HepG2 (cell line): ENCODE measurements around the gene AARS1. TPM values are rescaled to one million over a fixed set of nuclear protein-coding genes. Genes with fewer than 3 reads are reported as not detected.

Experiments used
- ARNT2 ChIP-seq: sonication (generic); formaldehyde crosslinking; IDR thresholded peaks from 2 replicates; pipeline ENCODE4 v1.8.0; 2022; ENCODE audit warnings: mild to moderate bottlenecking, low read depth, missing genetic modification reagents, moderate library complexity
- GATAD2A ChIP-seq: IDR thresholded peaks from 2 replicates; pipeline ENCODE4 v1.6.1; 2016
- KIAA2018 ChIP-seq: sonication (generic); formaldehyde crosslinking; IDR thresholded peaks from 2 replicates; pipeline ENCODE4 v1.5.0; 2020; ENCODE audit warnings: mild to moderate bottlenecking, missing genetic modification reagents, borderline replicate concordance
- KLF13 ChIP-seq: sonication (generic); formaldehyde crosslinking; IDR thresholded peaks from 2 replicates; pipeline ENCODE4 v1.4.0; 2020; ENCODE audit warnings: mild to moderate bottlenecking, missing genetic modification reagents
- NONO ChIP-seq, 2 experiments: fragments of 450-650 bp in 1 of 2; sonication (generic) in 1 of 2; formaldehyde crosslinking in 1 of 2; IDR thresholded peaks in 1 of 2; conservative IDR thresholded peaks in 1 of 2; 2 replicates each; pipeline versions ENCODE4 v1.6.1 to v1.8.0; 2017 to 2022; ENCODE audit warnings: mild to moderate bottlenecking in 1 of 2, missing genetic modification reagents in 1 of 2, moderate library complexity in 1 of 2
- RORA ChIP-seq: sonication (generic); formaldehyde crosslinking; IDR thresholded peaks from 2 replicates; pipeline ENCODE4 v1.5.0; 2020; ENCODE audit warnings: mild to moderate bottlenecking, missing genetic modification reagents, moderate library complexity
- TGIF2 ChIP-seq: IDR thresholded peaks from 2 replicates; pipeline ENCODE4 v1.6.1; 2016; ENCODE audit warnings: control low read depth, missing compliant biosample characterization
- THRA ChIP-seq: sonication (generic); formaldehyde crosslinking; IDR thresholded peaks from 2 replicates; pipeline ENCODE4 v1.4.0; 2020; ENCODE audit warnings: missing genetic modification reagents, borderline replicate concordance
- ZNF20 ChIP-seq: sonication (generic); formaldehyde crosslinking; IDR thresholded peaks from 2 replicates; pipeline ENCODE4 v1.4.0; 2020; ENCODE audit warnings: mild to moderate bottlenecking, moderate library complexity, missing genetic modification reagents
- ZNF234 ChIP-seq: sonication (generic); formaldehyde crosslinking; conservative IDR thresholded peaks from 2 replicates; pipeline ENCODE4 v1.5.1; 2020; ENCODE audit warnings: mild to moderate bottlenecking, missing genetic modification reagents
- ZNF274 ChIP-seq: sonication (generic); formaldehyde crosslinking; IDR thresholded peaks from 2 replicates; pipeline ENCODE4 v1.5.1; 2020; ENCODE audit warnings: mild to moderate bottlenecking, missing genetic modification reagents
- ZNF501 ChIP-seq: sonication (generic); formaldehyde crosslinking; IDR thresholded peaks from 2 replicates; pipeline ENCODE4 v1.5.1; 2020; ENCODE audit warnings: mild to moderate bottlenecking, moderate library complexity, missing genetic modification reagents
- ZNF605 ChIP-seq: sonication (generic); formaldehyde crosslinking; IDR thresholded peaks from 2 replicates; pipeline ENCODE4 v1.8.0; 2022; ENCODE audit warnings: mild to moderate bottlenecking, missing genetic modification reagents
- ZNF670 ChIP-seq: sonication (generic); formaldehyde crosslinking; IDR thresholded peaks from 2 replicates; pipeline ENCODE4 v1.8.0; 2022; ENCODE audit warnings: mild to moderate bottlenecking, missing genetic modification reagents, borderline replicate concordance
- ZNF777 ChIP-seq: sonication (generic); formaldehyde crosslinking; IDR thresholded peaks from 2 replicates; pipeline ENCODE4 v1.4.0; 2020; ENCODE audit warnings: missing genetic modification reagents
- polyA plus RNA-seq, 8 experiments: library from polyadenylated mRNA; depleted of rRNA in 3 of 8; stranded (reverse) in 7 of 8; unstranded in 1 of 8; fragments of >200 nt; fragmentation: Illumina TruSeq in 4 of 8; extraction: Trizol in 4 of 8; gene quantifications; 2 replicates each; pipeline versions ENCODE4 v1.2.1 to v1.2.3, GENCODE V29; 2011 to 2016; ENCODE audit warnings: low read depth in 4 of 8, missing spikeins in 1 of 8, mixed read lengths in 1 of 8; ENCODE audit not compliant: insufficient read depth in 1 of 8
- total RNA-seq, 5 experiments: library from RNA; depleted of rRNA; stranded (reverse); fragments of >200 nt; fragmentation: Illumina TruSeq; extraction: Trizol; gene quantifications; 2 replicates each; pipeline ENCODE4 v1.2.3, GENCODE V29; 2016; ENCODE audit warnings: low read depth in 1 of 5
- TF ChIP-seq, protein P1 (sequence below): sonication (generic); formaldehyde crosslinking; IDR thresholded peaks from 2 replicates; pipeline ENCODE4 v1.9.0; 2021; ENCODE audit warnings: missing genetic modification reagents, borderline replicate concordance
- TF ChIP-seq, protein P2 (sequence below): sonication (generic); formaldehyde crosslinking; IDR thresholded peaks from 2 replicates; pipeline ENCODE4 v1.5.0; 2020; ENCODE audit warnings: missing genetic modification reagents

AARS1 gene
- total and polyA plus RNA-seq, 2 of the 13 experiments (the other 11 are each of a cell fraction or from before 2014, with no cell fraction given): 107 to 132 TPM

DNA sequence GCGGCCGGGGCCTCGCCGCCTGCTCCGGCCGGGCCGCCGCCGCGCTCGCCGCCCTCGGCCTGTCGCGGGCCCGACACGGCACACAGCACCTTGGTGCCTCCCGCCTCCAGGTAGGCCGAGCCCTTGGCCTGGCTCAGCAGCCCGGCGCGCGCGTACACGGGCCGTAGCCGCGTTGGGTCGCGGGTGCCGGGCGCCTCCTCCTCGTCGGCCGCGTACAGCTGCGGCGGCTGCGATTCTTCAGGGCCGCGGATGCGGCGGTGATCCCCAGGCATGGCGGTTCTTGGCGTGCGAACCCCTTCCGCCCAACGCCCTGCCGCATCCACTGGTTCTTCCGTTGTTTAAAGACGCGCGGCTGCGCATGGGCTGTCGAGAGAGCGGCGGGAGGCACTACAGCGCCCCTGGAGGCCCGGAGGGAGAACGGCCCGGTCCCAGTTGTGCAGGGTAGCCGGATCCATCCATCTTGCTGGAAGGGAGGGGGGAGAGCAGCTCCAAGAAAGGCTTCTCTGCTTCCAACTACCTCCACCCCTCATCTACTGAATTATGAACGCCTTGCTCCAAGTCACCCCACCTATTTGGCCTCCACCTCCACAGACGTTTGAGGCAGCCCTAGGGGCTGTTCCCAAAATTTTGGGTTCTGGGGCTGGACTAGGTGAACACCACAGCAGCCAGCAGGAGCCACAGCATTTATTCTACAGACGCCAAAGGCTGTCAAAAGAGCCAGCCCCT is 37.5 kb downstream of the AARS1 start, which contains the start of gene EXOSC6 (continued):
- TF ChIP-seq ZNF605 (CRISPR knock-in tag) (peak; percentile 98), ZNF274 (CRISPR knock-in tag) (peak; percentile 91), ZNF501 (CRISPR knock-in tag) (peak; percentile 80), KIAA2018 (CRISPR knock-in tag) (peak; percentile 42; the same call in 1 of the 2 replicates), GATAD2A (CRISPR knock-in tag) (peak; percentile 83), RORA (no peak), ZNF777 (CRISPR knock-in tag) (no peak), KLF13 (CRISPR knock-in tag) (peak; percentile 93), ZNF670 (peak; percentile 99), THRA (peak; percentile 78; the same call in 1 of the 2 replicates), TGIF2 (CRISPR knock-in tag) (peak; percentile 93), ZNF20 (CRISPR knock-in tag) (no peak), NONO (IDR thresholded peaks at IDR 0.05) (no peak), NONO (CRISPR knock-in tag; conservative IDR thresholded peaks at IDR 0.05) (peak; percentile 99), ARNT2 (CRISPR knock-in tag) (peak; percentile 99), ZNF234 (CRISPR knock-in tag) (0 out of 2 replicates have a peak, but pooled peaks have one; percentile 50)
- TF ChIP-seq, protein P1, sequence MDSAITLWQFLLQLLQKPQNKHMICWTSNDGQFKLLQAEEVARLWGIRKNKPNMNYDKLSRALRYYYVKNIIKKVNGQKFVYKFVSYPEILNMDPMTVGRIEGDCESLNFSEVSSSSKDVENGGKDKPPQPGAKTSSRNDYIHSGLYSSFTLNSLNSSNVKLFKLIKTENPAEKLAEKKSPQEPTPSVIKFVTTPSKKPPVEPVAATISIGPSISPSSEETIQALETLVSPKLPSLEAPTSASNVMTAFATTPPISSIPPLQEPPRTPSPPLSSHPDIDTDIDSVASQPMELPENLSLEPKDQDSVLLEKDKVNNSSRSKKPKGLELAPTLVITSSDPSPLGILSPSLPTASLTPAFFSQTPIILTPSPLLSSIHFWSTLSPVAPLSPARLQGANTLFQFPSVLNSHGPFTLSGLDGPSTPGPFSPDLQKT (CRISPR knock-in tag): no peak
- TF ChIP-seq, protein P2, sequence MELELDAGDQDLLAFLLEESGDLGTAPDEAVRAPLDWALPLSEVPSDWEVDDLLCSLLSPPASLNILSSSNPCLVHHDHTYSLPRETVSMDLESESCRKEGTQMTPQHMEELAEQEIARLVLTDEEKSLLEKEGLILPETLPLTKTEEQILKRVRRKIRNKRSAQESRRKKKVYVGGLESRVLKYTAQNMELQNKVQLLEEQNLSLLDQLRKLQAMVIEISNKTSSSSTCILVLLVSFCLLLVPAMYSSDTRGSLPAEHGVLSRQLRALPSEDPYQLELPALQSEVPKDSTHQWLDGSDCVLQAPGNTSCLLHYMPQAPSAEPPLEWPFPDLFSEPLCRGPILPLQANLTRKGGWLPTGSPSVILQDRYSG (CRISPR knock-in tag): no peak
